GM18498 (cell line): ENCODE measurements around the gene ANKUB1.

Experiments
- ATAC-seq: cut with Tn5 transposase; IDR thresholded peaks from one replicate; pipeline ENCODE4 v1.9.1; 2021; ENCODE audit warnings: mild to moderate bottlenecking, moderate library complexity; ENCODE audit not compliant: unreplicated experiment

The ANKUB1 gene

GRCh38 chr3:149713730-149714654 lies 78.4 kb downstream of the ANKUB1 start:
- no peak for ATAC-seq
